Activated CD4-positive, alpha-beta memory T cell treated with anti-CD3 and anti-CD28 coated beads, Interleukin-2, amount 10 ng/mL, durations not matched to agents 7 days and 5 days (primary cell): Measurements from ENCODE around the gene CRIP1. TPM values are rescaled to one million over a fixed set of nuclear protein-coding genes. Genes with fewer than 3 reads are reported as not detected.
A peak's percentile ranks its signal among the peaks of the same experiment; 100 is the strongest.

Experiments used
- CTCF ChIA-PET: fragments of 350-600 bp; sonication (Branson Sonifier 250); formaldehyde crosslinking; loops from one replicate; lab custom pipeline; 2021; ENCODE audit warnings: antibody characterized with exemption, inconsistent platforms; lab: Charles Lee
- POLR2A ChIA-PET: fragments of 350-600 bp; sonication (Branson Sonifier 250); formaldehyde crosslinking; loops from one replicate; lab custom pipeline; 2021; ENCODE audit warnings: antibody characterized with exemption; lab: Charles Lee
- DNase-seq: peaks from one replicate; pipeline ENCODE4 v3.0.0-alpha.2; 2020
- H3K27ac Mint-ChIP-seq: one replicate; pipeline ENCODE4 v1.8.0; 2021; ENCODE audit warnings: mild to moderate bottlenecking, mixed read lengths
- H3K27me3 Mint-ChIP-seq: one replicate; pipeline ENCODE4 v1.8.0; 2021; ENCODE audit warnings: mixed read lengths
- H3K36me3 Mint-ChIP-seq: one replicate; pipeline ENCODE4 v1.8.0; 2021; ENCODE audit warnings: low read depth, mixed read lengths
- H3K4me1 Mint-ChIP-seq: one replicate; pipeline ENCODE4 v1.8.0; 2021; ENCODE audit warnings: mixed read lengths
- H3K4me3 Mint-ChIP-seq: one replicate; pipeline ENCODE4 v1.8.0; 2021; ENCODE audit warnings: mild to moderate bottlenecking, mixed read lengths
- H3K9me3 Mint-ChIP-seq: one replicate; pipeline ENCODE4 v1.8.0; 2021; ENCODE audit warnings: mixed read lengths
- total RNA-seq, 2 experiments: library from RNA; stranded (reverse); gene quantifications; one replicate each; pipeline ENCODE4 v1.2.3, GENCODE V29; 2021

CRIP1 gene
- total RNA-seq, 2 experiments from 2014 or later, result 875 to 883 TPM

DNA sequence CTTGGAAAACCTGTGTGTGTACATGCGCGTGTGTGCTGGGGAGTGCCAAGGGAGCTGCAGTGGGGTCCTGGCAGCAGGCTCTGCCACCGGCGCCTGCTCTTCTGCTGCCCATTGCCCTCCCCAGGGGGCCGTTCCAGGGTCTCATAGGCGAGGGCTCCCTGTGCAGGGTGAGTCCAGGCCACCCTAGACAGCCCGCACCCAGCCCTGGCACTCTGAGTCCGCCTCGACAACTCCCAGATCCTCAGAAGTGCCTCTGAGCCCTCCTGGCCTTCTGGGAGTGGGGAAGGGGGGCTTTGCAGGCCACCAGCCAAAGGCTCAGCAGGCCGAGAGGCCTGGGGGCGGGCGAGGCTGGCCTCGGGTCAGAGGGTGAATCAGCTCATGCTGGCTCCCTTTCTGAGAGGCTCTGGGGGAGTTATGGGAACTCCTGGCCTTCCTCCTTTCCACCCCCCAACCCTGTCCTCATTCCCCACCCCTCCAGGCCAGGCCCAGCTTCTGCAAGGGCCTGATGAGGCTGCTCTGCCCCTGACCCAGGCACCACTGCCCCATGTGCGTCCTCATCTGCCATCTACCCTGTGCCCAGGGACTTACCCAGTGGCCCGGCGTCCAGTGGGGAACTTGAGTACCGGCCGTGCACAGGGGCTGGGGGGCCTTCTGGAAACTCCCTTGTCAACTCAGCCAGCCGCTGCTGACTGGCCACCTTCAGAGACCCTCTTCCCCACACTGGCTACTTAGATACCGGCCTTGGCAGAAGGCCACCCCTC, 2.3 kb downstream of the CRIP1 start:
- no peak for DNase-seq
- Mint-ChIP-seq H3K27ac (peak overlapping the region; percentile 93), H3K4me1 (peaks cover 43% of the 10 kb centered on the region), H3K4me3 (peak overlapping the region; percentile 92), H3K9me3 (no peaks in the 10 kb centered on the region), H3K27me3 (no peaks in the 10 kb centered on the region), H3K36me3 (peaks cover 23% of the 10 kb centered on the region)
- CTCF ChIA-PET, result interaction anchor here (0.5 to 5.3 kb wide), 20 partner anchors 8 to 504 kb away, joined by 3 to 112 read pairs (median 6); partner anchors contain the start of genes BRF1, BTBD6 and GPR132
- POLR2A ChIA-PET, result interaction anchor here (0.8 to 5.1 kb wide), 11 partner anchors 7 to 174 kb away, joined by 3 to 85 read pairs (median 7); partner anchors contain the start of genes MTA1, PACS2 and TEX22

DNA sequence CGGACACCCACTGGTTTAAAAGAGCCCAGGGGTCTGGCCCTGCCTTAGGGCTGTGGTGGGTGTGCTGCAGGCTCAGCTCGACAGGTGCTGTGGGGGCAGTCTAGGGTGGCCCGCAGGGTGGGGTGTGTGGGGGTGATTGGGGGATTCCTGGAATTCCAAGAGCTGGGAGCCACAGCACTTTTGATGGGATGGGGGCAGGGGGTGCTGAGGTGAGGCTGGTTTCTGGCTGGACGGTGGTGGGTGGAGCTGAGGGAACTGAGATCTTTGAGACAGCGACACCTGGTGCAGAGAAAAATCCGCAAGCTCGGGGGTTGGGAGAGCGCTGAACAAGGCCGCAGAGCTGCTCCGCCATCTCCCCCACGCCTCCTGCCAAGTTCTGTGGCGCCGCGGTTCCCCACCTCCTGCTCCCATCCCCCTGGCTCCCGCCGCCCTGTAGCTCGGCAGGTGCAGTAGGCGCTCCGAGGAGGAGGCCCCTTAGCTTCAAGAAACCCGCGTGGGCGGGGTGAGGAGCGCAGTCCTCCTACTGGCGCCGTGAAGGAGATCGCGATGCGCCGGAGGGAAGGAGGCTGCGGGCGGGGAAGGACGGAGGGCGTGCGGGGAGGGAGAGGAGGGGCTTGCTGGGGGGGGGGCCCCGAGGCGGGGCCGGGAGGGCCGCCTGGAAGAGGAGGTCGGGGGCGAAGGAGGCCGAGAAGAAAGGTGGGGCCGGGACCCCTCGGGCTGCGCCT, 3.0 kb downstream of the CRIP1 start:
- CTCF ChIA-PET, result interaction anchor here (0.5 to 5.3 kb wide), 22 partner anchors 8 to 505 kb away, joined by 3 to 112 read pairs (median 5); partner anchors contain the start of genes BRF1, BTBD6 and GPR132
- DNase-seq, result peak; percentile 90
- POLR2A ChIA-PET, result interaction anchor here (0.8 to 5.1 kb wide), 15 partner anchors 8 to 189 kb away, joined by 3 to 85 read pairs (median 6); partner anchors contain the start of genes BRF1, MTA1, PACS2 and TEX22
- peaks cover 23% of the 10 kb centered on the region for H3K36me3 Mint-ChIP-seq
- peak overlapping the region; percentile 93 for H3K27ac Mint-ChIP-seq
- H3K27me3 Mint-ChIP-seq, result no peaks in the 10 kb centered on the region
- H3K4me3 Mint-ChIP-seq, result peak overlapping the region; percentile 92
- H3K4me1 Mint-ChIP-seq, result peaks cover 36% of the 10 kb centered on the region
- no peaks in the 10 kb centered on the region for H3K9me3 Mint-ChIP-seq

DNA sequence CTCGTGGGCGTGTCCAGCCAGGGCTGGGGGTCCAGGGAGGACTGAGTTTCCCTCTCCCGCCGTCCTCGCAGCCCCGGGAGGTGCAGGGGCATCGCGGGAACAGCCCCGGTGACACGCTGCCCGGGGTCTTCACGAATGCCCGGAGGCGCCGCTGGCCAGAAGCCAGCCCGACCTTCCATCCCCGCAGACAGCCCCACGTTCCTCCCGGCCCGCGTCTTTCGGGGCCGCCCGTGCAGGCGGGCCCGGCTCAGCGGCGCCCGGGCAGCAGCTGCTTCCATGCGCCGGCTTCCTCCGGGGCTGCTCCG, 3.5 kb downstream of the CRIP1 start:
- POLR2A ChIA-PET, result interaction anchor here (0.8 to 5.1 kb wide), 14 partner anchors 9 to 424 kb away, joined by 3 to 85 read pairs (median 6); partner anchors contain the start of genes BRF1, GPR132, MTA1 and PACS2

DNA sequence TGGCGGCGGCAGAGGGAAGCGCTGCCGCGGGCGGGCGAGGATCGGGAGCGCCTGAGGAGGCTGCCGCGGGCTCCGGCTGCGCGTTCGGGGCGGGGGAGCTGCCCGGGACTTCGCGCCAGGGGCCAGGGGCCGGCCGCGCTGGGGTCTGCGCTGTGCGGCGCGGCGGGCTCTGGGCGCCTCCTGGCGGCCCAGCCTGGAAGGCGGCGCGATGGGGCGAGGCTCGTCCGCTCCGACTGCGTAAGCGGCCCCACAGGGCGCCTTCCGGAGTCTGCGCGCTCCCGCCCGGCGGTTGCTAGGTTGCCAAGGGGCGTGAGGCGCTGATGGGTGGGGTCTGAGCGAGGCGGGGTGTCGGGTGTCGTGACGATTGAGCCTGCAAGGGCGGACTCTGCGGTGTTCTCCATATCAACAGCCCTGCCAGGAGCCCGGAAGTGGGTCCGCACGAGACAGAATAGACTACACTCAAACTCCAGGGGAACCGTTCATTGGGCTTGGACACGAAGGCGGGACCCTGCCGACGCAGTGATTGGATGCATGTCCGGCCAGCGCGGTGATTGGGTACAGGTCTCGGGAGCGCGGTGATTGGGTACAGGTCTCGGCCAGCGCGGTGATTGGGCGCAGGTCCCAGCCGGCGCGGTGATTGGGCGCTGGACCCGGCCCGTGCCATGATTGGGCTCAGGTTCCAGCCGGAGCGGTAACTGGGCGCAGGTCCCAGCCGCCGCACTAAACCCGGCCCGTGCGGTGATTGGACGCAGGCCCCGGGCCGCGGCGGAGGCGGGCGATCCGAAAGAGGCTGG, 4.1 kb downstream of the CRIP1 start, which contains the start of gene TEDC1:
Gene TEDC1, plus strand, starts transcription at position 675 of the 794 bp plus-strand sequence. CDS start 130 bp downstream, outside the sequence.
- CTCF ChIA-PET, result interaction anchor here (1.2 to 5.3 kb wide), 13 partner anchors 9 to 425 kb away, joined by 4 to 112 read pairs (median 7); partner anchors contain the start of gene GPR132
- H3K27ac Mint-ChIP-seq, result peak within 1 kb of the TSS; percentile 95
- POLR2A ChIA-PET, result interaction anchor here (0.8 to 5.1 kb wide), 19 partner anchors 9 to 470 kb away, joined by 3 to 85 read pairs (median 6); partner anchors contain the start of genes BRF1, CDCA4, GPR132 and MTA1
- H3K4me3 Mint-ChIP-seq, result peak within 1 kb of the TSS; percentile 92
- H3K36me3 Mint-ChIP-seq, result peaks cover 23% of the 10 kb centered on the region
- no peaks in the 10 kb centered on the region for H3K9me3 Mint-ChIP-seq
- peaks cover 28% of the 10 kb centered on the region for H3K4me1 Mint-ChIP-seq
- H3K27me3 Mint-ChIP-seq, result no peaks in the 10 kb centered on the region
- DNase-seq, result peak; percentile 100

More for the DNA sequence above, 3.5 kb downstream of the CRIP1 start:
- Mint-ChIP-seq H3K27me3 (no peaks in the 10 kb centered on the region), H3K27ac (no peak overlapping the region), H3K36me3 (peaks cover 23% of the 10 kb centered on the region), H3K4me3 (peak overlapping the region; percentile 92), H3K4me1 (peaks cover 34% of the 10 kb centered on the region), H3K9me3 (no peaks in the 10 kb centered on the region)
- CTCF ChIA-PET, result interaction anchor here (0.6 to 5.3 kb wide), 20 partner anchors 9 to 425 kb away, joined by 3 to 112 read pairs (median 6); partner anchors contain the start of genes BRF1, BTBD6 and GPR132
- no peak for DNase-seq

DNA sequence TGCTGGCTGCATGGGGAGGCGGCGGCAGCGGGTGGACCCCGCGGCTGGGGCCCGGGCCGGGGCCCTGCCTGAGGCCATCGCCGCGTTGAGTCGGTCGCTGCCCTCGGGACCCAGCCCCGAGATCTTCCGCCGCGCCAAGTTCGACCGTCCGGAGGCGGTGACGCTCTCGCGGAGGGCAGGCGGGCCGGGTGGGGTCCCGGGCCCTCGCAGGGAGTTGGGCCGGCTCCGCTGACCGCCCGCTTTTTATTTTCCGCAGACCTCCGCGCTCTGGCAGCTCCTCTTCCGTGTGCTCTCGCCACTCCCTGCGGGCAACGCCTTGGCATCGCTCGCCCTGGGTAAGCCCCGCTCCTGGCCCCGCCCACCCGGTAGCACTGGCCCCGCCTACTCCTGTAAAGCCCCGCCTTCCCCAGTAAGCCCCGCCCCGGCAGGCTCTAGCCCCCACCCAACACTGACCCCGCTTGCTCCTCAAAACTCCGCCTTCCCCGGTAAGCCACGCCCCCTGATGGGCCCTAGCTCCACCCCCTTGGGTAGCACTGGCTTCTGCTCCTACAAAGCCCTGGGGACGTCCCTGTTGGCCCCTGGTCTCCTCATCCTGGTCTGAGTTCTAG, 4.8 kb downstream of the CRIP1 start:
- Mint-ChIP-seq H3K9me3 (no peaks in the 10 kb centered on the region), H3K4me3 (peak overlapping the region; percentile 87), H3K27me3 (no peaks in the 10 kb centered on the region), H3K36me3 (peaks cover 23% of the 10 kb centered on the region), H3K27ac (peak overlapping the region; percentile 95), H3K4me1 (peaks cover 25% of the 10 kb centered on the region)
- ChIA-PET POLR2A (interaction anchor here (0.7 to 5.1 kb wide), 14 partner anchors 10 to 471 kb away, joined by 3 to 85 read pairs (median 4); partner anchors contain the start of genes CDCA4, GPR132 and PACS2), CTCF (interaction anchor here (0.9 to 5.3 kb wide), 4 partner anchors 10 to 199 kb away, joined by 3 to 112 read pairs (median 4); no protein-coding TSS in a partner anchor)
- peak; percentile 94 for DNase-seq

DNA sequence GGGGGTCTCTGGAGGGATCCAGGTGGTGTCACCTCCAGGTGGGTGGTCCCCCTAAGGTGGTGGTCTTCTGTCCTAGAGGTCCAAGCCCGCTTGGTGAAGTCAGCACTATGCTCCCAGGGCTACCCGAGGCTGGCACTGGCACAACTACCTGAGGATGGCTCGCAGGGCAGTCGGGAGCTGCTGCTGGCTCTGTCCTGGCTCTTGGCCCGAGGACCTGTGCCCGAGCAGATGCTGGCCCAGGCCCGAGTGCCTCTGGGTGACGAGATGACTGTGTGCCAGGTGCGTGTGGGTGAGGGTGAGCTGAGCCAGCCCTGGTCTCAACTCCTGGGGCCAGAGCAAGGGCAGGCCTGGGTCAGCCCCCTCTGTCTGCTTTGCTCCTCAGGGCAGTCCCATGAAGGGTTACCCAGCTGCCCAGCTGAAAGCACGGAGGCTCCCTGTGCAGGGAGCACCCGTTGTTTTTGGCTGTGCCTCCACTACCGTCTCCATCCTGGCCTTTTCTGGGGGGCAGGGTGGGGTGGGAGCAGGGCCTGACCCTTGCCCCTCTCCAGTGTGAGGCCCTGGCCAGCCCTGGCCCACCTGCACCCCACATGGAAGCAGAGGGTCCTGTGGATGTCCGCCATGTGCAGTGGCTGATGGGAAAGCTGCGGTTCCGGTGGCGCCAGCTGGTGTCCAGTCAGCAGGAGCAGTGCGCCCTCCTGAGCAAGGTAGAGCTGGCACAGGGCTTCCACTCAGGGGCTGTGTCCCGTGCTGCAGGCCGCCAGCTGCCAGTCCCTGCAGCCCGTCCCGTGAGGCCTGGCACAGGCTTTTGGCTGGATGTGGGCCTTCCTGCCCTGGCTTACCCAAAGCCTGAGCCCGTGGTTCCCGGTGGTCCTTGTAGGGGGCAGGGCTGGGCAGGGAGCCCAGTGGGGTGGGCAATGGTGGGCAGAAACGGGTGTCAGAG, 5.6 kb downstream of the CRIP1 start:
- peaks cover 23% of the 10 kb centered on the region for H3K36me3 Mint-ChIP-seq
- no peak for DNase-seq
- POLR2A ChIA-PET, result interaction anchor here (0.7 to 5.1 kb wide), 14 partner anchors 9 to 472 kb away, joined by 3 to 85 read pairs (median 4); partner anchors contain the start of genes CDCA4 and PACS2

DNA sequence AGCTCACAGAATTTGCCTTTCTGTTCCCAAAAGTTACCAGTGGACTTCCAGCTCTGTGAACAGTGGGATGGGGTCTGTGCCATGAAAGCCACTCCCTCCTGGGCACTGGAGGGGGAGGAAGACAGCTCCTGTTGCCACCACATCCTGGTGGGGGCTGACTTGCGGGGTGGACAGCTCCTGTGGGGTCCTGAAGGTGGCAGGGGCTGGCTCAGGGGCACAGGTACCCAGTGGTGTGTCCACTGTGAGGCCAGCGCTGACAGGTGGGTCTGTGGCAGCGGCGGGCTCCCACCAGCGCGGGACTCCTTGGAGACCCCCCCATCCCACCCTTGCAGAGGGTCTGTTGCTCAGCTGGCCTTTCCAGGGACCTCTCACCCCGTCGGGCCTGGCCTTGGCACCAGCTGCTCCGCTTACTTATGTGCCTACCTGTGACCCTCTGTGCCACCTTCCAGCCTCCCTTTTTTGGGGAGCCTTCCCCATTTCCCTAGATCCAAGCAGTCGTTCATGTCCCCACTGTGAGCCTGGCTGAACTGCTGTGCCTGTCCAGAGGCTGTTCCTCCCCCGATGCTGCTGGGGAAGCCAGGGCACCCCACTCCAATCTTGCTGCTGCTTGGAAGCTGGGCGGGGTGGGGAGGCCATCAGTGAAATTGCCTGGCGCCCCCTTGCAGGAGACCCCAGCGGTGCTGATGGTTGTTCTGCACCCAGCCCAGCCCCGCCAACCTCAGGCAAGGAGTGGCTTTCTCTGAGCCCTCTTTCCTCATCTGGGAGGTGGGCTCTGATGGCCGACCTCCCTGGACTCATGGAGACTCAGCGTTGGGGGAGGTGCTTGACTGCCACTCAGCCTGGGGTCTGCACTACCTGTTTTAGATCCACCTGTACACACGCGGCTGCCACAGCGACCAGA, 6.5 kb downstream of the CRIP1 start:
- Mint-ChIP-seq H3K9me3 (no peaks in the 10 kb centered on the region), H3K4me3 (peak overlapping the region; percentile 10), H3K27me3 (no peaks in the 10 kb centered on the region), H3K4me1 (peaks cover 18% of the 10 kb centered on the region), H3K36me3 (peaks cover 17% of the 10 kb centered on the region), H3K27ac (no peak overlapping the region)
- ChIA-PET CTCF (interaction anchor here (5.3 kb wide), 1 partner anchor 12 kb away, joined by 112 read pairs; no protein-coding TSS in a partner anchor), POLR2A (interaction anchor here (0.8 to 5.1 kb wide), 3 partner anchors 12 to 72 kb away, joined by 3 to 85 read pairs (median 36); no protein-coding TSS in a partner anchor)
- peak; percentile 17 for DNase-seq

More for the DNA sequence above, 5.6 kb downstream of the CRIP1 start:
- CTCF ChIA-PET, result interaction anchor here (0.9 to 5.3 kb wide), 4 partner anchors 11 to 200 kb away, joined by 3 to 112 read pairs (median 4); no protein-coding TSS in a partner anchor
- Mint-ChIP-seq H3K27me3 (no peaks in the 10 kb centered on the region), H3K4me3 (peak overlapping the region; percentile 87), H3K4me1 (peaks cover 22% of the 10 kb centered on the region), H3K9me3 (no peaks in the 10 kb centered on the region), H3K27ac (peak overlapping the region; percentile 95)

DNA sequence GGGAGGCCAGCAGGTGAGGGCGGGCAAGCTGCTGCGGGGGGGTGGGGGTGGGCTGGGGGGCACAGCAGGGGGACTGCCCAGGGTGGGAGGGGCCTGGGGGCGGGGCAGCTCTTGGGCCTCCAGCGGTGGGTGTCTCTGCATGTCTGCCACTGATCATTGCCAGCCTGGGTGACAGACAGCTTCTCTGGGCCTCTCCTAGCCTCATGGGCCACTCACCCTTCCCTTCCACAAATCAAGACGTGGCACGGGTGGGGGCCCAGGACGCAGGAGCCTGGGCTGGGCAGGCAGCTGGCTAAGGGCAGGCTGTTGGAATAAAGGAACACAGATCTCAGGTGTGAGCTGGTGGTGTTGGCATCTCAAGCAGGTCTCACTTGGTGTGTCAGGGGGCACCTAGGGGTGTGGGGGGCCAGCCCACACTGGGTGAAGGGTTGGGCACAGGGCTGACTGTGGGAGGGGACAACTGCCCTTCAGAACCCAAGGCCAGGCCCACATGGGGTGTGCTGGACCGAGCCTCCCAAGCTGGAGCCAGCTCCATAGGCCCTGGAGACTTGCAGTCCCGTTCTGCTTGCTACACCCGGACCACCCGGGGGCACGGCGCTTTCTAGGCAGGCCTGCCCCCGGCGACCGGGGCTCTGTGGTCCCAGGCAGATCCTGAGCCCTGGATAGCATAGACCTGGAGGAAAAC, 7.4 kb downstream of the CRIP1 start:
- Mint-ChIP-seq H3K36me3 (peaks cover 10% of the 10 kb centered on the region), H3K27ac (no peak overlapping the region), H3K4me3 (no peak overlapping the region), H3K4me1 (peaks cover 14% of the 10 kb centered on the region), H3K9me3 (no peaks in the 10 kb centered on the region), H3K27me3 (no peaks in the 10 kb centered on the region)
- DNase-seq, result no peak
- CTCF ChIA-PET, result no interaction called here
- POLR2A ChIA-PET, result interaction anchor here (5.1 kb wide), 1 partner anchor 12 kb away, joined by 85 read pairs; no protein-coding TSS in a partner anchor

DNA sequence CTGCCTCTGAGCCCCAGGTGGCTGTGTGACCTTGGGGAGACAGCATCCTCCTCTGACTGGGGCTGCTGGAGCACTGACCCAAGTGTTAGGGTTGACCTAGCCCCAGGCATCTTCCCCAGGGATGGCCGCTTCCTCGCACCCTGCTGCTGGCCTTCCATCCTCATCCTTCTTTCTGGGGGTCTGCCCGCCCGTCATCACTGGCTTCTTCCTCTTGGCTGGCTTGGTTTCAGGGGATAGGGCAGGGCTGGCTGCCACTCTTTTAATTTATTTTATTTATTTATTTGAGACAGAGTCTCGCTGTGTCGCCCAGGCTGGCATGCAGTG, 7.9 kb downstream of the CRIP1 start:
- DNase-seq, result no peak
- Mint-ChIP-seq H3K27ac (no peak overlapping the region), H3K36me3 (peaks cover 5% of the 10 kb centered on the region), H3K4me1 (peaks cover 9% of the 10 kb centered on the region), H3K9me3 (no peaks in the 10 kb centered on the region), H3K4me3 (no peak overlapping the region), H3K27me3 (no peaks in the 10 kb centered on the region)
- CTCF ChIA-PET, result no interaction called here
- POLR2A ChIA-PET, result no interaction called here
